Fibroblast of villous mesenchyme (primary cell): ENCODE measurements around the gene RNMT. TPM values are rescaled to one million over a fixed set of nuclear protein-coding genes. Genes with fewer than 3 reads are reported as not detected.
A peak's percentile ranks its signal among the peaks of the same experiment; 100 is the strongest.
"Not testable (repeated sequence)": the region's sequence is repeated elsewhere in the genome, so short reads cannot be mapped to it uniquely, and the experiment has no call there.

Source experiments
- DNase-seq: peaks from one replicate; pipeline ENCODE4 v3.0.0-alpha.2; 2010; ENCODE audit warnings: low read depth
- H3K4me3 ChIP-seq: 2 replicates; pipeline ENCODE4 v1.5.1; 2011; ENCODE audit warnings: low read depth, mild to moderate bottlenecking, low read length
- total RNA-seq: library from RNA; depleted of rRNA; stranded (reverse); fragments of >200 nt; gene quantifications from 2 replicates; pipeline ENCODE4 v1.2.3, GENCODE V29; 2012
- TF ChIP-seq, protein P1 (sequence below): IDR thresholded peaks from 2 replicates; pipeline ENCODE4 v1.5.1; 2012; ENCODE audit warnings: low read depth, mild to moderate bottlenecking, low read length; ENCODE audit not compliant: insufficient read depth

The RNMT gene
- total RNA-seq, result 25.4 and 25.5 TPM in 2 replicates

- DNase-seq, result peak; percentile 97
- TF ChIP-seq, protein P1, sequence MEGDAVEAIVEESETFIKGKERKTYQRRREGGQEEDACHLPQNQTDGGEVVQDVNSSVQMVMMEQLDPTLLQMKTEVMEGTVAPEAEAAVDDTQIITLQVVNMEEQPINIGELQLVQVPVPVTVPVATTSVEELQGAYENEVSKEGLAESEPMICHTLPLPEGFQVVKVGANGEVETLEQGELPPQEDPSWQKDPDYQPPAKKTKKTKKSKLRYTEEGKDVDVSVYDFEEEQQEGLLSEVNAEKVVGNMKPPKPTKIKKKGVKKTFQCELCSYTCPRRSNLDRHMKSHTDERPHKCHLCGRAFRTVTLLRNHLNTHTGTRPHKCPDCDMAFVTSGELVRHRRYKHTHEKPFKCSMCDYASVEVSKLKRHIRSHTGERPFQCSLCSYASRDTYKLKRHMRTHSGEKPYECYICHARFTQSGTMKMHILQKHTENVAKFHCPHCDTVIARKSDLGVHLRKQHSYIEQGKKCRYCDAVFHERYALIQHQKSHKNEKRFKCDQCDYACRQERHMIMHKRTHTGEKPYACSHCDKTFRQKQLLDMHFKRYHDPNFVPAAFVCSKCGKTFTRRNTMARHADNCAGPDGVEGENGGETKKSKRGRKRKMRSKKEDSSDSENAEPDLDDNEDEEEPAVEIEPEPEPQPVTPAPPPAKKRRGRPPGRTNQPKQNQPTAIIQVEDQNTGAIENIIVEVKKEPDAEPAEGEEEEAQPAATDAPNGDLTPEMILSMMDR, result peak; percentile 4
- peak within 1 kb of the TSS; percentile 96 for H3K4me3 ChIP-seq
Observed at GRCh38 chr18:13726232-13726971, at the start of gene RNMT, which contains the start of gene FAM210A. TSS of gene RNMT (plus strand) at chr18:13726673. CDS start at chr18:13731518, 4,845 bp downstream. TSS of gene FAM210A (minus strand) at chr18:13726558. CDS start at chr18:13682077, 44,481 bp downstream.

DNA sequence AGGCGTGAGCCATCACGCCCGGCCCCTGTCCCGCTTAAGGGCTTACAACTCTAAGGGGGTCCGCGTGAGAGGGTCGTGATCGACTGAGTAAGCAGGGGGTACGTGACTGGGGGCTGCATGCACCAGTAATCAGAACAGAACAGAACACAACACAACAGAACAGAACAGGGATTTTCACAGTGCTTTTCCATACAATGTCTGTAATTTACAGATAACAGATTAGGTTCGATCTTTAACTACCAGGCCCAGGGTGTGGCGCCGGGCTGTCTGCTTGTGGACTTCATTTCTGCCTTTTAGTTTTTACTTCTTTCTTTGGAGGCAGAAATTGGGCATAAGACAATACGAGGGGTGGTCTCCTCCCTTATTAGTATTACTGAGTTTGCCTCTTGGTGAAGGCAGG lies 49.1 kb upstream of the RNMT start:
- not testable (repeated sequence) for DNase-seq, H3K4me3 ChIP-seq

DNA sequence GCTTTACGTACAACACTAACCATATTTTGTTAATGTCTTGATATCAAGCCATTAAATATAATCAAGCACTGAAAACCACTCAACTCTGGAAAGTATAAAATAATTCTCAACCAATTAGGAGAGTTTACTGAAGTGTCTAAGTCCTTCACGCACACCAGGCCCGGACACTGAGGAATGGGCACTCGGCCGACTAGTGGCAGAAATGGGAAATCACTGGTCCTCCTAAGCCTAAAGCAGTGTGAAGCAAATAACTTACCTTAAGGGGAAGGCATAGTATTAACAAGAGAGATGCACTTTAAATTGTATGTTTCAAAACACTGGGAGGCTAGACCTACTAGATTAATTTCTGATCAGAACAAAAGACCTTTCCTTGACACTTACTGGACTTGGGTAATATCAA lies 45.9 kb upstream of the RNMT start:
- peak; percentile 18 for DNase-seq
- TF ChIP-seq, protein P1, result peak; percentile 53
- H3K4me3 ChIP-seq, result no peak overlapping the region

DNA sequence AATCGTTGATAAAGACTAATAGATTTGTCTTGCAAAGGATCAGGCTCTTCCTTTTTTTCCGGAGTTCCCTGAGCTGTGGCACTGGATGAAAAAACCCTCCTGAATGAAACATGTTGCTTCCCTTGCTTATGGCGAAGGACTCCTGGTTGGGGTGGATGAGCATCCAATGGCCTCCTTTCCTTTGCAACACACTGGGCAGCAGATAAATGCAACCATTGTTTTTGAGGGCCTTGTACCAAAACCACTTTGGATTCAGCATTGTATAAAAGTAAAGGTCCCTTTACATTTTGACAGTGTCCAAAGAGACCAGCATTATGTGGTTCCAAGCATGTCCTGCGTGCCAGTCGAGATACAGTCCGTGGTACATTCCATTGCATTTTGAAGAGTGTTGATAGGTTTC lies 44.8 kb upstream of the RNMT start:
- H3K4me3 ChIP-seq, result no peak overlapping the region
- no peak for DNase-seq
- TF ChIP-seq, protein P1, result no peak

DNA sequence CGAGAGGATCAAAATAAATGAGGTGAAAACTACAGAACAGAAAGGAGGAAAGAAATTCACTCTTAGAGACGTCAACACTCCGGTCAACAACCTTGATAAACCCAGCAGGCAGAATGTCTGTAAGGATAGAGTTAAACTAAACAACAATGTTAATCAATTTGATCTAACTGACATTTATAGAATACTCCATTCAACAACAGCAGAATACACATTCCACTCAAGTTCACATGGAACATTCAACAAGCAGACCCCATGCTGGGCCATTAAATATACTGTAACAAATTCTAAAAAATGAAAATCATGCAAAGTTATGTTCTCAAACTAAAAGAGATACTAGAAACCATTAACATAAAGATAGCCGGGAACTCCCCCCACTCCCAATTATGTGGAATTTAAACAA lies 41.9 kb upstream of the RNMT start:
- no peak for DNase-seq
- TF ChIP-seq, protein P1, result no peak
- no peak overlapping the region for H3K4me3 ChIP-seq

GRCh38 chr18:13688191-13689136 lies 38.0 kb upstream of the RNMT start:
- no peak overlapping the region for H3K4me3 ChIP-seq
- DNase-seq, result no peak
- TF ChIP-seq, protein P1, result no peak

GRCh38 chr18:13690060-13690459 lies 36.4 kb upstream of the RNMT start:
- DNase-seq, H3K4me3 ChIP-seq: not testable (repeated sequence)

- not testable (repeated sequence) for H3K4me3 ChIP-seq, DNase-seq
Observed at GRCh38 chr18:13695337-13695736, 31.1 kb upstream of the RNMT start.
